IMR-90 (cell line): ENCODE results near the gene UNC50. TPM values are rescaled to one million over a fixed set of nuclear protein-coding genes. Genes with fewer than 3 reads are reported as not detected.

Source experiments
- ATAC-seq: fragments of 200-7000 bp; cut with Tn5 transposase; 2 replicates; pipeline ENCODE4 v1.9.1; 2020; ENCODE audit warnings: low read depth, mild to moderate bottlenecking, moderate library complexity
- BruUV-seq: library from RNA; stranded (reverse); fragments of 400-500 nt; replicated peaks from 2 replicates; lab custom pipeline; 2021; lab: Mats Ljungman, UMichigan
- CTCF ChIA-PET: fragments of 300-600 bp; formaldehyde crosslinking; extraction: SDS; loops from one replicate; lab custom pipeline; 2021; ENCODE audit warnings: antibody characterized with exemption; lab: Yijun Ruan, JAX
- POLR2A ChIA-PET: fragments of 300-600 bp; sonication (Branson Sonifier 250); formaldehyde crosslinking; loops from one replicate; lab custom pipeline; 2022; ENCODE audit warnings: antibody characterized with exemption; ENCODE audit not compliant: unreplicated experiment; lab: Charles Lee
- DNase-seq: peaks from one replicate; pipeline ENCODE4 v3.0.0; 2013
- H2AFZ ChIP-seq: replicated peaks from 2 replicates; pipeline ENCODE3; 2013; ENCODE audit warnings: low read length, mild to moderate bottlenecking; ENCODE audit not compliant: poor library complexity
- H2AK5ac ChIP-seq: 2 replicates; pipeline ENCODE4 v1.6.1; 2013; ENCODE audit warnings: low read depth, low read length, inconsistent platforms
- H2AK9ac ChIP-seq: replicated peaks from 2 replicates; pipeline ENCODE3; 2013; ENCODE audit warnings: mild to moderate bottlenecking, low read depth, low read length, moderate library complexity; ENCODE audit not compliant: poor library complexity
- H2BK120ac ChIP-seq: 2 replicates; pipeline ENCODE4 v1.6.1; 2013; ENCODE audit warnings: low read depth, low read length, inconsistent platforms
- H2BK15ac ChIP-seq: 3 replicates; pipeline ENCODE4 v1.6.1; 2013; ENCODE audit warnings: low read depth, low read length, inconsistent platforms
- H2BK20ac ChIP-seq: 2 replicates; pipeline ENCODE4 v1.6.1; 2013; ENCODE audit warnings: low read depth, mild to moderate bottlenecking, inconsistent platforms, low read length, moderate library complexity
- H2BK5ac ChIP-seq: 2 replicates; pipeline ENCODE4 v1.6.1; 2013; ENCODE audit warnings: mild to moderate bottlenecking, low read depth, low read length, inconsistent platforms; ENCODE audit not compliant: poor library complexity, severe bottlenecking
- H3K14ac ChIP-seq: replicated peaks from 2 replicates; pipeline ENCODE4 v1.6.1; 2013; ENCODE audit warnings: low read depth, low read length, inconsistent platforms
- H3K18ac ChIP-seq: 2 replicates; pipeline ENCODE4 v1.6.1; 2013; ENCODE audit warnings: low read depth, low read length, control low read depth
- H3K23ac ChIP-seq: 2 replicates; pipeline ENCODE4 v1.6.1; 2013; ENCODE audit warnings: low read depth, low read length, inconsistent platforms
- H3K27ac ChIP-seq: 2 replicates; pipeline ENCODE4 v1.5.1; 2013; ENCODE audit warnings: mild to moderate bottlenecking, control low read depth, low read length; ENCODE audit not compliant: insufficient read depth
- H3K27me3 ChIP-seq: 2 replicates; pipeline ENCODE4 v1.6.1; 2013; ENCODE audit warnings: low read length; ENCODE audit not compliant: control insufficient read depth, insufficient read depth
- H3K36me3 ChIP-seq: 2 replicates; pipeline ENCODE4 v1.6.1; 2013; ENCODE audit warnings: low read length, mixed read lengths; ENCODE audit not compliant: control insufficient read depth, insufficient read depth
- H3K4ac ChIP-seq: 2 replicates; pipeline ENCODE4 v1.6.1; 2013; ENCODE audit warnings: low read depth, low read length, inconsistent platforms
- H3K4me1 ChIP-seq: 2 replicates; pipeline ENCODE4 v1.6.1; 2013; ENCODE audit warnings: low read length, mixed read lengths; ENCODE audit not compliant: control insufficient read depth, insufficient read depth
- H3K4me2 ChIP-seq: 2 replicates; pipeline ENCODE4 v1.6.1; 2013; ENCODE audit warnings: low read depth, mild to moderate bottlenecking, control low read depth, low read length, moderate library complexity
- H3K4me3 ChIP-seq: 2 replicates; pipeline ENCODE4 v1.5.1; 2013; ENCODE audit warnings: low read depth, mild to moderate bottlenecking, control low read depth, low read length, moderate library complexity; ENCODE audit not compliant: insufficient read depth
- H3K56ac ChIP-seq: 2 replicates; pipeline ENCODE4 v1.6.1; 2013; ENCODE audit warnings: low read length, inconsistent platforms; ENCODE audit not compliant: insufficient read depth; ENCODE audit errors: extremely low read depth
- H3K79me1 ChIP-seq, 2 experiments: 2 replicates each; pipeline ENCODE4 v1.6.1; 2013; ENCODE audit warnings: low read length in 2 of 2, inconsistent platforms in 1 of 2, low read depth in 1 of 2
- H3K9ac ChIP-seq: 2 replicates; pipeline ENCODE4 v1.6.1; 2013; ENCODE audit warnings: low read depth, low read length, control low read depth
- H3K9me1 ChIP-seq: 2 replicates; pipeline ENCODE4 v1.6.1; 2013; ENCODE audit warnings: low read length, inconsistent platforms; ENCODE audit not compliant: insufficient read depth
- H3K9me3 ChIP-seq: 2 replicates; pipeline ENCODE4 v1.6.1; 2013; ENCODE audit warnings: low read length; ENCODE audit not compliant: control insufficient read depth, insufficient read depth
- H4K20me1 ChIP-seq: 2 replicates; pipeline ENCODE4 v1.6.1; 2013; ENCODE audit warnings: low read length, inconsistent platforms; ENCODE audit not compliant: insufficient read depth
- H4K5ac ChIP-seq: 2 replicates; pipeline ENCODE4 v1.6.1; 2013; ENCODE audit warnings: mild to moderate bottlenecking, low read depth, low read length, control low read depth
- H4K8ac ChIP-seq, 2 experiments: 2 replicates each; pipeline ENCODE4 v1.6.1; 2013; ENCODE audit warnings: low read depth in 2 of 2, low read length in 2 of 2, control low read depth in 1 of 2, inconsistent platforms in 1 of 2
- H4K91ac ChIP-seq: 2 replicates; pipeline ENCODE4 v1.6.1; 2013; ENCODE audit warnings: low read depth, low read length, inconsistent platforms; ENCODE audit not compliant: insufficient read depth
- BHLHE40 ChIP-seq: fragments of 150-350 bp; IDR thresholded peaks from 2 replicates; pipeline ENCODE4 v1.6.1; 2016; ENCODE audit warnings: mild to moderate bottlenecking, low read depth, low read length
- CHD1 ChIP-seq: IDR thresholded peaks from 2 replicates; pipeline ENCODE4 v1.6.1; 2012; ENCODE audit warnings: low read depth, low read length, improper control_type of control experiment
- ELK1 ChIP-seq: fragments of 150-350 bp; IDR thresholded peaks from 2 replicates; pipeline ENCODE4 v1.6.1; 2016; ENCODE audit warnings: low read depth, mild to moderate bottlenecking, low read length, moderate library complexity, borderline replicate concordance
- FOS ChIP-seq: fragments of 150-350 bp; IDR thresholded peaks from 2 replicates; pipeline ENCODE4 v1.6.1; 2016; ENCODE audit warnings: low read depth, low read length
- MAFK ChIP-seq: IDR thresholded peaks from 2 replicates; pipeline ENCODE4 v1.6.1; 2012; ENCODE audit warnings: low read depth, low read length, improper control_type of control experiment
- MXI1 ChIP-seq: IDR thresholded peaks from 2 replicates; pipeline ENCODE4 v1.6.1; 2012; ENCODE audit warnings: low read depth, mild to moderate bottlenecking, low read length, moderate library complexity, borderline replicate concordance
- NFE2L2 ChIP-seq: fragments of 150-350 bp; IDR thresholded peaks from 2 replicates; pipeline ENCODE4 v1.6.1; 2016; ENCODE audit warnings: low read depth, mild to moderate bottlenecking, low read length
- POLR2A ChIP-seq: IDR thresholded peaks from 2 replicates; pipeline ENCODE4 v1.6.1; 2012; ENCODE audit warnings: mild to moderate bottlenecking, low read depth, low read length
- RCOR1 ChIP-seq: IDR thresholded peaks from 2 replicates; pipeline ENCODE4 v1.6.1; 2012; ENCODE audit warnings: mild to moderate bottlenecking, low read length, improper control_type of control experiment; ENCODE audit not compliant: insufficient replicate concordance
- RFX5 ChIP-seq: IDR thresholded peaks from 2 replicates; pipeline ENCODE4 v1.8.0; 2012; ENCODE audit warnings: low read depth, mild to moderate bottlenecking, low read length, moderate library complexity
- SMC3 ChIP-seq: fragments of 150-350 bp; IDR thresholded peaks from 2 replicates; pipeline ENCODE4 v1.6.1; 2016; ENCODE audit warnings: low read depth, mild to moderate bottlenecking, antibody characterized with exemption, low read length, moderate library complexity
- USF2 ChIP-seq: fragments of 150-350 bp; IDR thresholded peaks from 2 replicates; pipeline ENCODE4 v1.6.1; 2017; ENCODE audit warnings: mild to moderate bottlenecking, antibody characterized with exemption, low read length, low read depth
- WGBS, 2 experiments: methylation state at CpG; one replicate each; pipeline versions ENCODE4 v1.1.5 to v1.1.7; 2013; ENCODE audit warnings: missing lambda C conversion rate in 2 of 2; ENCODE audit not compliant: insufficient read length in 1 of 2; ENCODE audit errors: extremely low coverage in 2 of 2; 5-methylcytosine and 5-hydroxymethylcytosine counted together
- dilution Hi-C: fragments of 300-500 bp; cut with HindIII; formaldehyde crosslinking; loops from one replicate; pipeline ENCODE4 v1.14.3; 2018; ENCODE audit warnings: low sequenced_read_pairs; ENCODE audit not compliant: unreplicated experiment
- in situ Hi-C: fragments of 300-500 bp; cut with MboI; formaldehyde crosslinking; loops from 3 replicates; pipeline ENCODE4 v1.14.3; 2019; ENCODE audit warnings: low sequenced_read_pairs, inconsistent platforms, mixed read lengths
- intact Hi-C: fragments of 100-400 bp; cut with micrococcal nuclease; formaldehyde crosslinking; loops from 2 replicates; pipeline ENCODE4 v1.10.0; 2022
- polyA plus RNA-seq, 3 experiments: library from polyadenylated mRNA; depleted of rRNA; stranded (reverse); fragments of >200 nt; gene quantifications; 2 replicates each; pipeline ENCODE4 v1.2.3, GENCODE V29; 2012; ENCODE audit warnings: low replicate concordance in 1 of 3
- total RNA-seq: library from RNA; depleted of rRNA; stranded (reverse); fragments of >200 nt; gene quantifications from 2 replicates; pipeline ENCODE4 v1.2.3, GENCODE V29; 2012

The UNC50 gene
- total and polyA plus RNA-seq, 2 of the 4 experiments (the other 2 are of a cell fraction), result 18.3 to 34.1 TPM

- Histone ChIP-seq H3K18ac (no peak overlapping the region), H4K5ac (no peak overlapping the region), H2AK5ac (no peak overlapping the region), H2AFZ (no peak overlapping the region), H3K14ac (no peak overlapping the region), H3K36me3 (no peaks in the 10 kb centered on the region), H3K4me3 (no peak overlapping the region), H2BK5ac (no peak overlapping the region), H3K27ac (no peak overlapping the region), H2BK20ac (no peak overlapping the region), H3K23ac (no peak overlapping the region), H4K20me1 (no peaks in the 10 kb centered on the region), H3K4me2 (no peak overlapping the region), H3K27me3 (peaks cover 2% of the 10 kb centered on the region; the same call in 1 of the 2 replicates), H3K9me3 (no peaks in the 10 kb centered on the region), H2BK15ac (no peak overlapping the region), H3K79me1 (no peaks in the 10 kb centered on the region), H3K9ac (no peak overlapping the region), H3K9me1 (no peaks in the 10 kb centered on the region), H4K91ac (no peak overlapping the region), H3K4ac (no peak overlapping the region), H3K56ac (no peak overlapping the region), H3K4me1 (no peaks in the 10 kb centered on the region), H4K8ac (no peak overlapping the region), H2BK120ac (no peak overlapping the region), H2AK9ac (no peak overlapping the region)
- in situ Hi-C loops, result no loop called here
- no peak for TF ChIP-seq BHLHE40
- no peak for TF ChIP-seq CHD1
- TF ChIP-seq SMC3, result no peak
- no peak for TF ChIP-seq MAFK
- no peak for TF ChIP-seq MXI1
- TF ChIP-seq RCOR1, result no peak
- TF ChIP-seq NFE2L2, result no peak
- TF ChIP-seq RFX5, result no peak
- TF ChIP-seq POLR2A, result no peak
- TF ChIP-seq FOS, result no peak
- no peak for TF ChIP-seq ELK1
- TF ChIP-seq USF2, result no peak
- intact Hi-C loops, result no loop called here
- WGBS, 2 experiments, result 100% methylated on average over 1 of the region's 3 CpGs; no CpG with 5 or more reads in 1 of the 2 experiments
- dilution Hi-C loops, result no loop called here
- CTCF ChIA-PET, result interaction anchor here (1.0 kb wide), 1 partner anchor 11 kb away, joined by 3 read pairs; no protein-coding TSS in a partner anchor
- DNase-seq (no peak), ATAC-seq (no peak)
- no TSS peak for BruUV-seq
- POLR2A ChIA-PET, result no interaction called here
Observed at GRCh38 chr2:98664323-98664722, 55.9 kb downstream of the UNC50 start.
